ENCODE results near the gene ZNF740.
"Not testable (repeated sequence)": the region's sequence is repeated elsewhere in the genome, so short reads cannot be mapped to it uniquely, and the experiment has no call there.

ZNF740 gene, protein sequence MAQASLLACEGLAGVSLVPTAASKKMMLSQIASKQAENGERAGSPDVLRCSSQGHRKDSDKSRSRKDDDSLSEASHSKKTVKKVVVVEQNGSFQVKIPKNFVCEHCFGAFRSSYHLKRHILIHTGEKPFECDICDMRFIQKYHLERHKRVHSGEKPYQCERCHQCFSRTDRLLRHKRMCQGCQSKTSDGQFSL

DNA sequence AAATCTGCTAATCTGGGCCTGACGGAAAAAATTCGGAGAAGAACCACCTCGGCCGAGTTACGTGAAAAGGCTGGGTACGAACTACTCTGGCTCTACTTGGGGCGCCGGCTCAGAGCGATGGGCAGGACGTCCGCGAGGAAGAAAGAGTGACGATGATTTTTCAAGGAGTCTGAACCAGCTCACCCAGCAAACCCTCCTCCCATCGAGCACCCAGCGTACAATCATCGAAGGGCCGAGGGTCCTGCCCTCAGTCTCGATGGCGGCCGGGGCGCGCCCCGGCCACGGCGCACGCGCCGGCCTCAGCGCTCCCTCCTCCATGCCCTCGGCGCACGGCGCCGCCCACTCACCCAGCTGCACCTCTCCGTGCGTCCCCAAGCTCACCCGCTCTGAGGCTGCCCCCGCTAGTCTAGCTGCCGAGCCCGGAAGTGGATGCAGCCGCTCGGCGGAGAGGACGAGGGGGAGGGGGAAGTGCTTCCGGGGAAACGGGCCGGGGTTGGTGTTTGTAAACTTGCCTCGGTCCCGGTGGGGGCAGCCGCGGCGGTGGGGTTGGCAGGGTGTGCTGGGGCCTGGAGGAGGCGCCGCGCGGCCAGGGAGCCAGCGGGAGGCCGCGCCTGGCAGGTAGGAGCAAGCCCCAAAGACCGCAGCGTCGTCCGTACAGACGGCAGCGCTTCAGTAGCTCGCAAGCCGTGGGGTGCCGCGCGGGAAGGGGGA, at the start of gene ZNF740, which contains the start of gene CSAD:
Gene ZNF740 (plus strand): TSS at position 503 of the 711 bp plus-strand sequence. CDS start 1,262 bp downstream, outside the sequence.
Gene CSAD (minus strand): TSS at position 706 of the 711 bp plus-strand sequence. CDS start 7,455 bp downstream, outside the sequence.
- peak; percentile 98 for DNase-seq

DNA sequence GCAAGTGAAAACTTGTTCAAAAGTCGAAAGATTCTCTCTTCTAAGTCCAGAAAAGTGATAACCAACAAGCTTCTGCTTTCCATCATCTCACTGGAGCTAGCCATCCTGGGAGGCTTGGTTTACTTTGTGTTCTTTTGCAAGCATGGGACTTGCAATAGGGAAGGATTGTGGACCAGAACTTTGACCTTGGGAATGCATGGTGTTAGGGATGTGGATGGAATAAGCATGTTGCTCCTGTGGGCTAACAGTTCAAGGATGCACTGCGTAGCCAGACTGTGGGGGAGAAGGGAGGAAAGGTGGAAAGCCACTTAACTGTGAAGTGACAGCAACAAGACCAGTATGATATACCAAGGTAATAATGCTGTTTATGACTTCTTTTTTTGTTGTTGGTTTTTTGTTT, 48.7 kb upstream of the ZNF740 start:
- no peak for DNase-seq

DNA sequence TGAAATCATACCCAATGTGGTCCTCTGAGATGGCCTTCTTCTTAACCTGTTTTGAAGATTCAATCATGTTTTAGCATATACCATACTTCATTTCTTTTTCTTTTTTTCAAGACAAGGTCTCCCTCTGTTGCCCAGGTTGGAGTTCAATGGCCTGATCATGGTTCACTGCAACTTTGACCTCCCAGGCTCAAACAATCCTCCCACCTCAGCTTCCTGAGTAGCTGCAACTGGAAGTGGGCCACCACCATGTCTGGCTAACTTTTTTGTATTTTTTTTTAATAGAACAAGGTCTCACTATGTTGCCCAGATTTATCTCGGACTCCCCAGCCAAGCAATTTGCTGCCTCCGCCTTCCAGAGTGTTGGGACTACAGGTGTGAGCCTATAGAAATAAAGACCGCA, 46.8 kb upstream of the ZNF740 start:
- no peak for DNase-seq

DNA sequence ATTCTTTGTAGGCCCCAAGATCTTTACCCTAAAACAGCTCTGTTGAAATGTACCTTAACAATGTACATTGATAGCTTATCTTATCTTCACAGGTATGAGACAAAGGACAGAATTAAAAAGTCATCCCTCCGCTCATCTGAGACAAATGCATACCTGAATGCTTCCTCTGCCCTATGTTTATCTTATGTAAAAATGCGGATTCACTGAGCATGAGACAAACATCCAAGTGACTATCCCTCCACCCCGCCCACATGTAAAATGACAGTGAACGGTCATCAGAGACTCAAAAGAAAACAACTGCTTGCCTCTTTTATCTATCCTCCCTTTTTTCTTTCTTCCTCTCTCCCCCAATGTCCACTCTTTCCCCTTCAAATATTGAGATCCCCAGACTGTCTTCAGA, 37.2 kb upstream of the ZNF740 start:
- no peak for DNase-seq

DNA sequence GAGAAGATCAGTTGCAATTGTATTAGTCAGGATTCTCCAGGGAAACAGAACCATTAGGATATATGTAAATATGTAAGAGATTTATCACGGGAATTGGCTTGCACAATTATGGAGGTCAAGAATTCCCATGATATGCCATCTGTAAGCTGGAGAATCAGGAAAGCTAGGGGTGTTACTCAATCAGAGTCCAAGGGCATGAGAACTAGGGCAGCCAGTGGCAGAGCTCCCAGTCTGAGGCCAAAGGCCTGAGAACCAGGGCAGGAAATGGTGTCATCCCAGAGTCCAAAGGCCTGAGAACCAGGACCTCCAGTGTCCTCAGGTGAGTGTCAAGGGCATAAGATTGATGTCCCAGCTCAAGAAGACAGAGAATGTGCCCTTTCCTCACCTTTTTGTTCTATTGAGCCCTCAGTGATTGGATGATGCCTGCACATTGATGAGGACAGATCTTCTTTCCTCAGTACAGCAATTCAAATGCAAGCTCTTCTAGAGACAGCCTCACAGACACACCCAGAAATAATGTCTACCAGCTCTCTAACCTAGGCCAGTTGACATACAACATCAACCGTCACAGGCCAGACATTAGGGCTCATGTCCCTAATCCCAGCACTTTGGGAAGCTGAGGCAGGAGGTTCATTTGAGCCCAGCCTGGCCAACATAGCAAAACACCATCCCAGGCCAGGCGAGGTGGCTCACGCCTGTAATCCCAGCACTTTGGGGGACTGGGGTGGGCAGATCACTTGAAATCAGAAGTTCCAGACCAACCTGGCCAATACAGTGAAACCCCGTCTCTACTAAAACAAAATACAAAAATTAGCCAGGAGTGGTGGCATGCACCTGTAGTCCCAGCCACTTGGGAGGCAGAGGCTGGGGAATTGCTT, 34.9 kb upstream of the ZNF740 start:
- DNase-seq = no peak

DNA sequence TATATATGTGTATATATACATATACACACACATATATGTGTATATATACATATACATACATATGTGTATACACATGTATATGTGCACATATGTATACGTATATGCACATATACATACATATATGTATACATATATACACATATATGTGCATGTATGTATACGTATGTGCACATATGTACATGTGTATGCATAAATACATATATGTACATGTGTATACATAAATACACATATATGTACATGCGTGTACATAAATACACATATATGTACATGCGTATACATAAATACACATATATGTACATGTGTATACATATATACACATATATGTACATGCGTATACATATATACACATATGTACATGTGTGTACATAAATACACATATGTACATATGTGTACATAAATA, 33.3 kb upstream of the ZNF740 start:
- DNase-seq = no peak

DNA sequence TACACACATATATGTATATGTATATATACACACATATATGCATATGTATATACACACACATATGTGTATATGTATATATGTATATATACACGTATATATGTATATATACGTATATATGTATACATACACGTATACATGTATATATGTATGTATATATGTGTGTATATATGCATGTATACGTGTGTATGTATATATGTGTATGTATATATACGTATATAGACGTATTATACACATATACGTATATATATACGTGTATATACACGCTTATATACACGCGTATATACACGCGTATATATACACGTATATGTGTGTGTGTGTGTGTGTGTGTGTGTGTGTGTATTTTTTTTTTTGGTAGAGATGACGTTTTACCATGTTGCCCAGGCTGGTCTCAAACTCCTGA, 32.9 kb upstream of the ZNF740 start:
- no peak for DNase-seq

DNA sequence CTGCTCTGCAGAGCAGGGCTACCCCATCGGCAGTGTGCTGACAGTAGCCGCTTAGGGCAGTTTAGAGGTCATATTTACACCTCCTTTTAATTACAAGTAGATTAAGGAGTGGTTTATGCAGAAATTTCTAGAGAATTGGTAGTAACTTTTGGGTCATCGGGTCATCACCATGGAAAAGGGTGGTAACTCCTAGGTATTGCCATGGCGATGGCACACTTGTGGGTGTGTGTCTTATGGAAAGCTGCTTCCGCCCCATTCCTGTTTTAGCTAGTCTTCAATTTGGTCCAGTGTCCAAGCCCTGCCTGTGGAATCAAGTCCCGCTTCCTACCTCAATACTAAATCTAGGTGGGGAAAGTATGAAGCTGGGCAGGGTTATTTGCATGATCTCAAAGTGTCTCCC, 29.5 kb upstream of the ZNF740 start:
- DNase-seq = no peak

DNA sequence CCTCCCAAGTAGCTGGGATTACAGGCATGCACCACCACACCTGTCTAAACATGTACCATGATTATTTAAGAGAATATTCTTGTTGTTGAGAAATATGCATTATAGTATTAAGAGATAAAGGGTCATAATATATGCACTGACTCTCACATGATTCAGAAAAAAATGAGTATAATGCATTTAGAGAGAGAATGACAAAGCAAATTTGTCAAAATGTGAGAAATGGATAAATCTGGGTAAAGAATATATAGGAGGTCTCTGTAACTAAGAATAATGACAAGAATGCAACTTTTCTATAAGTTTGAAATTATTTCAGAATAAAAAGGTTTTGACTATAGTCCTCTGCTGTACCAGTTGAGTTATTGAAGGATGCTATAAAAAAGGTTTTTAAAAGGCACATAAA, 28.1 kb upstream of the ZNF740 start:
- no peak for DNase-seq

DNA sequence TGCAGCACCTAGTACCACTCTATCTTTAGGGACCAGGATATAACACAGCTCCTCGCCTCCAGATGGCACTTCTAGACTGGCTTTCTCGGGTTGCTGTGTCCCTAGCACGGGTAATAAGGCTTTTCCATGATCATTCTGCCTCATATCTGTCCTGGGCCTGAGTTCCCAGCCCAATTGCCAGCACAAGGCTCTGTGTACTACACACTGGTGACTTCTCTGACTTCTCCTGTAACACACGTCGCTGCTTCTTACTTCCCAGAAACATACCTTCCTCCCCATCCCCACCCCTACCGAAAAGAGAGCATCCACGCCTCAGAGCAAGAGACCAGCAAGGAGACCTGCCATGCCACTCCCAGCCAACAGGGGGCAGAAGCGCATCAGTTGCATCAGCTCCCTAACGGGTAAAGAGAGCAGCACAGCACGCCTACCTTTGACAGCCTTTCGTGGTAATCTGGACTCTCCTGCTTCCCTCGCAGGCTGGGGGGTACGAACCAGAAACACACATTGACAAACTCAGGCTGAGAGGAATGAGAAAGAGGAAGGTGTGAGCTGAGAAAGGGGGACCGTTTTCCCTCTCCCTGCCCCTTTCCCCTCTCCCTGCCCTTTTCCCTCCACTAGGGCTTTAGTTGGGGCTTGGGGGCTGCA, 21.2 kb upstream of the ZNF740 start:
- peak; percentile 81 for DNase-seq

DNA sequence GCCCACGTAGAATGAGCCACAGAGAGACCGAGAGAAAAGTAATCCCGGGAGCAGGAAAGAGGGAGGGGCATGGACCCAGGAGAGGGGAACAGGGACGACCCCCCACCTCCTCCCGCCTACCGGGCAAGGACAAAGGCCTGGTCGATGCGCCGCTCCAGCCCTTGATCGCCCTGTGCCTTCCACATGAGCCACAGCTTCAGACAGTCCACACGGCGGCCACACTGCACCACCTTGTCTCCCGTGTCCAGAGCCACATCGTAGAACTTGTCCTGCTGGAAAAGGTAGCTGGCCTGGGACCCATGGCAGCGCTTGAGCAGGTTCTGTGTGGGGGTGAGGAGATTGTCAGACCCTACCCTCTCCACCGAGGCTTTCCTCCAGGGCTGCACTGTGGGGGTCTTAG, 20.5 kb upstream of the ZNF740 start:
- no peak for DNase-seq

DNA sequence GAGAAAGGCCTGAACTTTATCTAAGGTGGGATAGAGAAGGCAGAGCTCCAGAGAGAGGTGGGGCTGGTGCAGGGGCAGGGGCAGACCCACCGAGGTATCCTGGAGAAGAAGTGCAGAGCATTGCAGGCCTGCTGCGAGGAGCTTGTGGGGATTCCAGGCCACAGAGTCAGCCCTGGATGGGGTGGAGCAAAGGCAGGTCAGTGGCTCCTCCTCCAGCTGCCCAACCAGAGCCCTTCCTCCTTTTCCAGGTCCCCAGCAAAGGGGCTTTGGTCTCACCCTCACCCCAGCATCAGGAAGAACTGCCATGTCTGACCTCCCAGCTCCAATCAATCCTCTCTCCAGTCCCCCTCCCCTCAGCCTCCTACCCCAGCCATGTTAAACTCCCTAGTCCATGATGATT, 19.8 kb upstream of the ZNF740 start:
- DNase-seq = no peak

DNA sequence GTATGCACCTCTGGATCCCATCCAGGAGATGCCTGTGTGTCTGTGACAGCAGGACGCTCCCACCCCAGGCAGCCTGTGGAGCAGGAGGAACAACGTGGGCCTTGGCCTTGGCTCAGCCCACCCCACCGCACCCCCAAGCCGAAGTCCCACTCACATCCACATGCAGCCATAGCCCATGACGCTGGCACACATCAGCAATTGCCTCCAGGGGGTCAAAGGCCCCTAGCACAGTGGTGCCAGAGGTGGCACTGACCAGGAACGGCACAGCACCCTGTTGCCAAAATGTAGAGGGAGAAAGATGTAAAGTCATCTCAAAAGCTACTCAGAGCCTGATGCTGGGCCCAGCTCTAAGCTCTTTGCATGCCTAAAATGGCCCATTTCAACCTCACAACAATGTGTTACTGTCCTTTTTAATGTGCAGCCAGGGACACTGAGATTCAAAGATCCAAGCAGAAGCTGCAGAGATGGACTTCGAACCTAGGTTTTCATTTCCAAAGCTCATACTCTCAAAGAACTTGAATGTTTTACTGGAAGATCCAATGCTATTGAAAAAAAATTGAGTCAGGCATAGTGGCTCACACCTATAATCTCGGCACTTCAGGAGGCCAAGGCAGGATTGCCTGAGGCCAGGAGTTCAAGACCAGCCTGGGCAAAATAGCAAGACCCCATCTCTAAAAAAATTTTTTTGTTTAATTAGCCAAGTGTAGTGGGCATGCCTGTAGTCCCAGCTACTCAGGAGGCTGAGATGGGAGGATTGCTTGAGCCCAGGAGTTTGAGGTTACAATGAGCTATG, 19.2 kb upstream of the ZNF740 start:
- no peak for DNase-seq

DNA sequence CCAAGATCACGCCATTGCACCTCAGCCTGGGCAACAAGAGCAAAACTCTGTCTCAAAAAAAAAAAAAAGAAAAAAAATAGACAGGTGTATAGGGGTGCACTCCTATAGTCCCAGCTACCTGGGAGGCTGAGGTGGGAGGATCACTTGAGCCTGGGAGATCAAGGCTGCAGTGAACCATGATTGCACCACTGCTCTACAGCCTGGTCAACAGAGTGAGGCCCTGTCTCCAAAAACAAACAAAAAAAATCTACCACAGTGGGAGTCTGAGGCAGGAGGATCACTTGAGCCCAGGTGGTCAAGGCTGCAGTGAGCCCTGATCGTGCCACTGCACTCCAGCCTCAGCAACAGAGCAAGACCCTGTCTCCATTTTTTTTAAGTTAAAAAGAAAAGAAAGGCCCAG, 17.5 kb upstream of the ZNF740 start:
- DNase-seq = not testable (repeated sequence)

DNA sequence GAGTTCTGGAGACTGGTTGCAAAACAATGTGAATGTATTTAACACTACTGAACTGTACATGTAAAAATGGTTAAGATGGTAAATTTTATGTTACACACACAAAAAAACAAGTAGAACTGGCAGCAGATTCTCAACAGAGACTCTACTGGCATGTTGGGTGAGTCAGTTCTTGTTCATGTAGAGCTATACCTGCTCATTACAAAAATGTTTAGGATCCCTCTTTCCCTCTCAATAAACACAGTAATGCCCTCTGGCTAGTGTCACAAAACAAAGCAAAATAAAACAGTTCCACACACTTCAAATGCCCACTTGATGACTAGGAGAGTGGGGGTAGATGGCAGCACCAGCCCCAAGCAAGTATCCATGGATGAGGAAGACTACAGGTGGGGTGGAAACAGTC, 13.7 kb upstream of the ZNF740 start:
- no peak for DNase-seq

DNA sequence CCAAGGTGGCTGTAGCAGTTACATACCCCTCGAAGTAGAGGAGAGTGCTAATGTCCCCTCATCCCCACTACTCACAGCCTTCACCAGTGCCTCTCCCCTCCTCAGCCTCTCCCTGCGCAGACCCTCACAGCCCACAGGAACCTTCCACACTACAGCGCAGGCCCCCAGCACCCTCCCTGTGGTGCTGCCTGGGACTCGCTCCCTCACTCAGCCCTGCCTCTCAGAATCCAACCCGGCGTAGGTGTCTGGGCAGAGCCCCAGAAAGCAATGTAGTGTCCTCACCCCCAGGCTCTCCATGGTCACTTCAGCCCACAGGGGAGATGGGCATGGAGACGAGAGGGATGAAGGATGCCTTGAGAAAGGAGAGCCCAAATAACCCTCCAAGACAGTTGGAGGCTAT, 10.9 kb upstream of the ZNF740 start:
- DNase-seq = no peak

DNA sequence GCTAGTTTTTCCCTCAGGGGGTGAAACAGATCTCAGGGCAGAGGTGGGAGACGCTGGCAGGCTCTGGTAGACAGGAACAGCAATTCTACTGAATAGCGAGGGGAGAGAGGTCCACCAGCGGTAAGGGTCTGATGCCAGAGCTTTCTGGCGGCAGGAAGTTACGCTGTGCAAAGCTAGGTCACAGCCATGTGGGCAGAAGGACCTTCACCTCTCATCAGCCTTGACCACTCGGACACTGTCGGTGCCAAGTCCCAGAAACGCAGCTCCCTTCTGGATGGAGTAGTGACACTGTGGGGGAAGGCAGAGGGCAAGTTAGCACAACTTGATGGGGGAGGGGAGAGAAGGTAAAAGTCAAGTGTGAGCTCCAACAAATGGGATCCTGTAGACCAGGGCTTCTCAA, 10.3 kb upstream of the ZNF740 start:
- no peak for DNase-seq

DNA sequence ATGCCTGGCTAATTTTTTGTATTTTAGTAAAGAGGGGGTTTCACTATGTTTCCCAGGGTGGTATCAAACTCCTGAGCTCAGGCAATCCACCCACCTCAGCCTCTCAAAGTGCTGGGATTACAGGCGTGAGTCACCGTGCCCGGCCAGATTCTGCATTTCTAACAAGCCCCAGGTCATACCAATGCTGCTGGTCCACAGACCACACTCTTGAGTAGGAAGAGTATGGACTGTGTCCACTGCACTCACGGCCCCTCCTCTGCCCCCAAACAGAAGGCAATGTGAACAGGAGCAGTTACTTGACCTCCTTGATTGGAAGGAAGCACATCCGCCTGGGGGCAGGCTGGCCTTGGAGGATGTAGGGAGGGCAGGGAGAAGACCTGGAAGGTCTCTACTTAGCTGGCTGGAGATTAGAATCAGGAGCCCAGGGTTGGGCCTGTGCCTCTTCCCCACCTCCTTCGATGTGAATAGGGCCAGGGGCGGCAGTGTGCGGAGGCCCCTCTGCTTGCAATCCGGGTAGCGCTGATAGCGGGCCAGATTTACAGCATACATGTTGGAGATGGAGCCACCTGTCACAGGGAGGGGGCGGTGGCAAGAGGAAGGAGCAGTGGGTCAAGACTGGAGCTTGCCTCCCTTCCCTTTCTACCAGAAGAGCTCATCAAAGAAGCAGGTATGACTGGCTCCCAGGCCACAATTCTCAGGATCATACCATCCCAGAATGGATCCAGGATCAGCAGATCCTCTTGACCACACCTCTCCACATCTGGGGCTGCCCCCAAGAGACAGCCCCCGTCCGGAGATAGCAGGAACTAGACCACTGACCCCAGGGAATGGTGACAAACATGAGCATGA, 9.4 kb upstream of the ZNF740 start:
- DNase-seq = no peak

DNA sequence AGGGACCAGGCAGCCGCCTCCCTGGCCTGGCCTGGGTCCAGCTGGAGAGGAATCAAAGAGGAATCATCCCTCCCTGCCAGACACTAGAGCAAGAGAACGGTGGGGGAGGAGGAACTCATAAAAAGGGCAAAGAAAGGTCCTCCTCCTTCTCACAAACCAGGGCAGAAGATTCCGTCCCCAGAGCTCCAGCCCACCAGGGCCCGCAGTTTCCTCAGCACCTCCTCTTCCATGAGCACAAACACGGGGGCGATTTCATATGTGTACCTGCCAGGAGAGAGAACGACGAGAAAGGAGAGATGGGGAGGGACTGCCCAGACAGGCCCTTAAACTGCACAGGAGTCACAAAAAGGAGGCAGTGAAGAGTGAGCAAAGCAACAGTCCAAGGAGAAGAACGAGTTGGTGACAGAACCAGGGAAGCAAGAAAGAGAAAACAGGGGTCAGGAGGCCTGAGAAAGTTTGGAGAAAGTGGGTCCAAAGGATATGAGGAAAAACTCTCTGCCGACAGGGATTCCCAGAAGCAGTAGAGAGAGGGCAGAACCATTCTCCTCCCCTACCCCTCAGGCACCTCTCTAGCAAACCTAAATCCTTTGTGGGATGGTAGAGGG, 8.7 kb upstream of the ZNF740 start:
- DNase-seq = no peak

DNA sequence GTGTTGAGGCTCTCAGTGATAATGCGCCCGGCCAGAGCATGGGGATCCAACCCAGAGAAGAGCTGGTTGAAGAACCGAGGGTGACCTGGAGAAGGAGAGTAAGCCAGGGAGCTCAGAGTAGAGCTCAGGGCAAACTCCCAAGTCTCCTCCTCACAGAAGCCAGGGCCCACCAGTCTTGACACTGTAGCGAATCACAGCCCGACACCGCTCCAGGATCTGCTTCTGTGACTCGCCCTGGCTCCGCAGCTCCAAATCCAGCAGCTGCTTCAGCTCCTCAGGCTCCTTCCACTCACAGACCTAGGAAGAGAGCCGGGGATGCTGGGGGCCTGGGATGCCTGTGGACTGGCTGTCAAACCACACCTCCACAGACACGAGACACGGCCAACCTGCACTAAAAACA, 8.2 kb upstream of the ZNF740 start:
- DNase-seq = no peak
